ENCODE results near the gene LILRA2.
"Not testable (repeated sequence)": the region's sequence is repeated elsewhere in the genome, so short reads cannot be mapped to it uniquely, and the experiment has no call there.

GRCh38 chr19:54632517-54632916 lies 58.9 kb downstream of the LILRA2 start:
- not testable (repeated sequence) for TF ChIP-seq CTCF (conservative IDR thresholded peaks at IDR 0.05 in 1 of 2, IDR thresholded peaks at IDR 0.05 in 1 of 2; ENCODE audit: low read depth in 1 of 2, low read length in 2 of 2); EZH2 (IDR thresholded peaks at IDR 0.05; ENCODE audit: low read length, missing control alignments)
